ENCODE measurements around the gene PBX1.

The PBX1 gene

DNA sequence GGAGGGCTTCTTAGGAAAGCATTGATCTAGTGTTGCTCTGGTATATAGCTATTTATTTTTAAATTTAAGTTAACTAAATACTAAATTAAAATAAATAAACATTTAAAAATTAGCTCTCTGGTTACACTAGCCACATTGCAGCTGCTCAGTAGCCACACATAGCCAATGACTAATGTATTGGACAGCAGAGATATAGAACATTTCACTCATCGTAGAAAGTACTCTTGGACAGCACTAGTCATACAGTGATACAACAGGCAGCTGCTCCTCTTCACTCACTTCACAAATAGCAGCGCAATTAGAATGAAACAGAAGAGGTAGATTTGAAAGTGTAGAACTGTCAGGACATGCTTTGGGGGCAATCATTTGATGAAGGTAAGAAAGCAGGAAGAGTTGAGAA, 245.4 kb downstream of the PBX1 start:
- CTCF ChIA-PET = no interaction called here

GRCh38 chr1:164805399-164805798, 246.4 kb downstream of the PBX1 start:
- Histone ChIP-seq H3K4me3 (ENCODE audit: low read depth, low read length) (no peak overlapping the region), H3K27ac (ENCODE audit: extremely low read depth, low read depth, low read length) (no peak overlapping the region), H3K4me1 (ENCODE audit: control insufficient read depth, insufficient read depth, low read length) (no peaks in the 10 kb centered on the region), H3K36me3 (ENCODE audit: control insufficient read depth in 2 of 2, insufficient read depth in 1 of 2, low read length in 2 of 2) (peaks cover 0 to 27% of the 10 kb centered on the region in 2 experiments; a peak in 2 of 3 replicates), H3K9me3 (ENCODE audit: control insufficient read depth, insufficient read depth, low read depth, low read length) (no peaks in the 10 kb centered on the region)
- CTCF ChIA-PET = interaction anchor here (0.6 kb wide), 1 partner anchor 358 kb away, joined by 6 read pairs; no protein-coding TSS in a partner anchor
- POLR2A ChIA-PET = no interaction called here
- TF ChIP-seq ZNF510 (tag by site-specific recombination; IDR thresholded peaks at IDR 0.05; ENCODE audit: insufficient replicate concordance) (no peak), FEZF1 (tag by site-specific recombination; IDR thresholded peaks at IDR 0.05) (peak; percentile 32; the same call in 1 of the 2 replicates)

More for the DNA sequence above, 245.4 kb downstream of the PBX1 start:
- TF ChIP-seq ZNF549 (tag by site-specific recombination; IDR thresholded peaks at IDR 0.05) = no peak
- no peak for TF ChIP-seq ZFP41 (tag by site-specific recombination; IDR thresholded peaks at IDR 0.05; ENCODE audit: borderline replicate concordance)
- TF ChIP-seq ZNF140 (tag by site-specific recombination; IDR thresholded peaks at IDR 0.05) = no peak
- TF ChIP-seq ZNF518A (tag by site-specific recombination; conservative IDR thresholded peaks at IDR 0.05; ENCODE audit: low read depth) = no peak
- TF ChIP-seq FEZF1 (tag by site-specific recombination; IDR thresholded peaks at IDR 0.05) = no peak
- no peak for TF ChIP-seq ZNF223 (tag by site-specific recombination; IDR thresholded peaks at IDR 0.05)
- no peak for TF ChIP-seq SP3 (tag by site-specific recombination; IDR thresholded peaks at IDR 0.05)
- TF ChIP-seq ZNF626 (tag by site-specific recombination; IDR thresholded peaks at IDR 0.05) = no peak
- TF ChIP-seq PBX3 (CRISPR knock-in tag; IDR thresholded peaks at IDR 0.05) = no peak
- no peak for TF ChIP-seq ZNF202 (tag by site-specific recombination; IDR thresholded peaks at IDR 0.05; ENCODE audit: borderline replicate concordance)
- H3K4me3 ChIP-seq (ENCODE audit: low read depth, low read length) = no peak overlapping the region
- peaks cover 0 to 37% of the 10 kb centered on the region in 2 experiments; a peak in 2 of 3 replicates for H3K36me3 ChIP-seq (ENCODE audit: control insufficient read depth in 2 of 2, insufficient read depth in 1 of 2, low read length in 2 of 2)
- H3K9me3 ChIP-seq (ENCODE audit: control insufficient read depth, insufficient read depth, low read depth, low read length) = no peaks in the 10 kb centered on the region
- no peak overlapping the region for H3K27ac ChIP-seq (ENCODE audit: extremely low read depth, low read depth, low read length)
- H3K4me1 ChIP-seq (ENCODE audit: control insufficient read depth, insufficient read depth, low read length) = no peaks in the 10 kb centered on the region
- POLR2A ChIA-PET = no interaction called here

DNA sequence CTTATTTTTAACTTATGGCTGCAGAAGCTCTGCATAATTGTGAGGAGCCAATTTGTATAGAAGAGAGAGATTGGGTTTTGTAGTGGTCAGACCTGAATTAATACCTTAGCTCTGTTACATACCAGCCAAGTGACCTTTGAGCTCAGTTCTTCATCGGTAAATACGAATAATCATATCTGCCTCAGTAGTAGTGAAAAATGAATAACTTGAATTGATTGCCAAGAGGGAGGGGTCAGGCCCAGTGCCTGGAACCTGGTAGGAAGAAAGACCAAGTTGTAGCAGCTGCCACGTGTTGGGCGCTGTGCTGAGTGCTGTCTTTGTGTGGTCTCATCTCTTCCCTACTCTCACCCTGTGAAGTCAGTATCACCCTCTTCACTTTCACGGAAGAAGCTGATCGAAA, 247.5 kb downstream of the PBX1 start:
- Histone ChIP-seq H3K27ac (ENCODE audit: extremely low read depth, low read depth, low read length) (no peak overlapping the region), H3K9me3 (ENCODE audit: control insufficient read depth, insufficient read depth, low read depth, low read length) (no peaks in the 10 kb centered on the region), H3K4me1 (ENCODE audit: control insufficient read depth, insufficient read depth, low read length) (no peaks in the 10 kb centered on the region), H3K36me3 (ENCODE audit: control insufficient read depth in 2 of 2, insufficient read depth in 1 of 2, low read length in 2 of 2) (peaks cover 0 to 25% of the 10 kb centered on the region in 2 experiments; a peak in 2 of 3 replicates), H3K4me3 (ENCODE audit: low read depth, low read length) (no peak overlapping the region)
- POLR2A ChIA-PET = no interaction called here
- CTCF ChIA-PET = no interaction called here
- TF ChIP-seq ZNF513 (tag by site-specific recombination; IDR thresholded peaks at IDR 0.05) = no peak
- no peak for TF ChIP-seq ZNF23 (tag by site-specific recombination; IDR thresholded peaks at IDR 0.05; ENCODE audit: borderline replicate concordance)
- TF ChIP-seq ZNF362 (tag by site-specific recombination; IDR thresholded peaks at IDR 0.05) = no peak
- TF ChIP-seq ZNF354C (tag by site-specific recombination; IDR thresholded peaks at IDR 0.05; ENCODE audit: borderline replicate concordance, low read depth) = no peak
- no peak for TF ChIP-seq ZNF830 (tag by site-specific recombination; IDR thresholded peaks at IDR 0.05; ENCODE audit: low read depth)
- no peak for TF ChIP-seq ZBTB1 (tag by site-specific recombination; IDR thresholded peaks at IDR 0.05)
- TF ChIP-seq ZNF19 (tag by site-specific recombination; IDR thresholded peaks at IDR 0.05; ENCODE audit: low read depth) = no peak
- TF ChIP-seq REST (tag by site-specific recombination; IDR thresholded peaks at IDR 0.05) = no peak
